HCT116 (cell line): ENCODE measurements around the gene ATP1A2. TPM values are rescaled to one million over a fixed set of nuclear protein-coding genes. Genes with fewer than 3 reads are reported as not detected.

ENCODE experiments used
- ATAC-seq: fragments of 200-7000 bp; cut with Tn5 transposase; 2 replicates; pipeline ENCODE4 v1.9.1; 2020; ENCODE audit warnings: mild to moderate bottlenecking, moderate library complexity
- BruUV-seq: library from RNA; stranded (reverse); fragments of 400-500 nt; replicated peaks from 2 replicates; lab custom pipeline; 2021; lab: Mats Ljungman, UMichigan
- CTCF ChIA-PET: fragments of 300-600 bp; sonication (Branson Sonifier 250); formaldehyde crosslinking; loops from one replicate; lab custom pipeline; 2021; ENCODE audit warnings: antibody characterized with exemption; lab: Charles Lee
- POLR2A ChIA-PET: fragments of 300-600, 350-600 bp; sonication (Branson Sonifier 250); formaldehyde crosslinking; loops from one replicate; lab custom pipeline; 2021; ENCODE audit warnings: antibody characterized with exemption; lab: Charles Lee
- RAD21 ChIA-PET, 2 experiments: fragments of 300-600 bp; sonication (Branson Sonifier 250); formaldehyde crosslinking; loops; one replicate each; lab custom pipeline; 2023; ENCODE audit warnings: low total read pairs in 2 of 2; ENCODE audit not compliant: uncharacterized antibody in 2 of 2, unreplicated experiment in 2 of 2, low non-redundant PET in 1 of 2; lab: Charles Lee
- DNase-seq: peaks from one replicate; pipeline ENCODE4 v3.0.0-alpha.2; 2010; ENCODE audit warnings: low read depth, low spot score
- H2AFZ ChIP-seq: fragments of 200-600 bp; shearing (Covaris generic), sonication (generic); 2 replicates; pipeline ENCODE4 v1.6.1; 2017; ENCODE audit warnings: low read depth, mixed run types, mixed read lengths, antibody characterized with exemption, low read length; ENCODE audit not compliant: poor library complexity, severe bottlenecking
- H3K27ac ChIP-seq: 2 replicates; pipeline ENCODE4 v1.5.1; 2012; ENCODE audit warnings: low read depth, low read length
- H3K27me3 ChIP-seq: fragments of 200-600 bp; sonication (generic); 2 replicates; pipeline ENCODE4 v1.6.1; 2016; ENCODE audit warnings: mixed run types, low read length, mixed read lengths; ENCODE audit not compliant: insufficient read depth
- H3K36me3 ChIP-seq, 2 experiments: fragments of 200-500 bp in 1 of 2; fragments of 200-600 bp in 1 of 2; sonication (Bioruptor generic) in 1 of 2; sonication (generic) in 1 of 2; 2 replicates each; pipeline versions ENCODE4 v1.5.1 to v1.6.1; 2014 to 2016; ENCODE audit warnings: low read length in 2 of 2, inconsistent platforms in 1 of 2, mixed read lengths in 1 of 2, mixed run types in 1 of 2; ENCODE audit not compliant: insufficient read depth in 2 of 2, control insufficient read depth in 1 of 2
- H3K4me1 ChIP-seq, 2 experiments: fragments of 200-600 bp in 1 of 2; sonication (generic) in 1 of 2; 2 replicates each; pipeline versions ENCODE4 v1.5.1 to v1.6.1; 2012 to 2017; ENCODE audit warnings: low read length in 2 of 2, inconsistent platforms in 1 of 2, mild to moderate bottlenecking in 1 of 2, mixed read lengths in 1 of 2, mixed run types in 1 of 2, moderate library complexity in 1 of 2; ENCODE audit not compliant: insufficient read depth in 2 of 2, control insufficient read depth in 1 of 2
- H3K4me2 ChIP-seq: fragments of 200-600 bp; sonication (generic); 2 replicates; pipeline ENCODE4 v1.6.1; 2017; ENCODE audit warnings: mixed run types, low read length, mixed read lengths
- H3K4me3 ChIP-seq, 2 experiments: fragments of 200-600 bp in 1 of 2; sonication (generic) in 1 of 2; replicated peaks in 1 of 2; 2 replicates each; pipeline ENCODE4 v1.5.1; 2011 to 2016; ENCODE audit warnings: low read length in 2 of 2, control low read depth in 1 of 2, low read depth in 1 of 2, mild to moderate bottlenecking in 1 of 2, mixed read lengths in 1 of 2, mixed run types in 1 of 2
- H3K79me2 ChIP-seq: fragments of 200-600 bp; sonication (generic); 2 replicates; pipeline ENCODE4 v1.6.1; 2017; ENCODE audit warnings: mild to moderate bottlenecking, mixed run types, low read length, moderate library complexity, mixed read lengths; ENCODE audit not compliant: insufficient read depth
- H3K9ac ChIP-seq: fragments of 200-600 bp; sonication (generic); 2 replicates; pipeline ENCODE4 v1.6.1; 2016; ENCODE audit warnings: low read length, mixed read lengths
- H3K9me2 ChIP-seq: fragments of 200-600 bp; sonication (generic), shearing (Covaris generic); 2 replicates; pipeline ENCODE4 v1.6.1; 2017; ENCODE audit warnings: mixed run types, mild to moderate bottlenecking, moderate library complexity; ENCODE audit not compliant: insufficient read depth
- H3K9me3 ChIP-seq, 2 experiments: fragments of 200-500 bp in 1 of 2; fragments of 200-600 bp in 1 of 2; sonication (Bioruptor generic) in 1 of 2; sonication (generic) in 1 of 2; 2 replicates each; pipeline ENCODE4 v1.6.1; 2014 to 2017; ENCODE audit warnings: low read length in 2 of 2, mixed read lengths in 2 of 2, inconsistent platforms in 1 of 2, low read depth in 1 of 2, mild to moderate bottlenecking in 1 of 2, mixed run types in 1 of 2, moderate library complexity in 1 of 2; ENCODE audit not compliant: control insufficient read depth in 1 of 2, insufficient read depth in 1 of 2
- H4K20me1 ChIP-seq: fragments of 200-600 bp; sonication (generic), shearing (Covaris generic); 2 replicates; pipeline ENCODE4 v1.6.1; 2017; ENCODE audit warnings: mixed run types, mild to moderate bottlenecking, moderate library complexity; ENCODE audit not compliant: insufficient read depth
- ATF3 ChIP-seq: IDR thresholded peaks from 2 replicates; pipeline ENCODE4 v1.6.1; 2012
- CBX3 ChIP-seq: IDR thresholded peaks from 2 replicates; pipeline ENCODE4 v1.6.1; 2012; ENCODE audit warnings: low read depth
- CEBPB ChIP-seq: IDR thresholded peaks from 2 replicates; pipeline ENCODE4 v1.6.1; 2012; ENCODE audit warnings: low read depth
- EGR1 ChIP-seq: IDR thresholded peaks from 2 replicates; pipeline ENCODE4 v1.6.1; 2012; ENCODE audit warnings: low read depth
- EZH2 ChIP-seq: fragments of 200-600 bp; sonication (generic); IDR thresholded peaks from 2 replicates; pipeline ENCODE4 v1.6.1; 2017; ENCODE audit warnings: antibody characterized with exemption, mixed run types
- EZH2phosphoT487 ChIP-seq: fragments of 200-600 bp; IDR thresholded peaks from 2 replicates; pipeline ENCODE4 v1.6.1; 2018; ENCODE audit warnings: antibody characterized with exemption, borderline replicate concordance
- FOSL1 ChIP-seq: IDR thresholded peaks from 2 replicates; pipeline ENCODE4 v1.6.1; 2012; ENCODE audit warnings: low read depth
- JUND ChIP-seq: IDR thresholded peaks from 2 replicates; pipeline ENCODE4 v1.6.1; 2012
- POLR2A ChIP-seq: IDR thresholded peaks from 2 replicates; pipeline ENCODE4 v1.7.0; 2011; ENCODE audit warnings: borderline replicate concordance; ENCODE audit not compliant: insufficient read depth, insufficient read length; ENCODE audit errors: extremely low read depth
- POLR2AphosphoS5 ChIP-seq: IDR thresholded peaks from 2 replicates; pipeline ENCODE4 v1.6.1; 2011; ENCODE audit warnings: mild to moderate bottlenecking, low read depth, low read length, moderate library complexity
- RAD21 ChIP-seq: IDR thresholded peaks from 2 replicates; pipeline ENCODE4 v1.6.1; 2012; ENCODE audit warnings: low read depth, mild to moderate bottlenecking
- REST ChIP-seq: IDR thresholded peaks from 2 replicates; pipeline ENCODE4 v1.6.1; 2012; ENCODE audit warnings: low read depth
- SRF ChIP-seq: IDR thresholded peaks from 2 replicates; pipeline ENCODE4 v1.6.1; 2012; ENCODE audit warnings: low read depth
- TCF7L2 ChIP-seq: IDR thresholded peaks from 2 replicates; pipeline ENCODE4 v1.7.0; 2011; ENCODE audit warnings: borderline replicate concordance, inconsistent platforms; ENCODE audit not compliant: insufficient read depth, insufficient read length; ENCODE audit errors: extremely low read depth
- ZBTB33 ChIP-seq: IDR thresholded peaks from 2 replicates; pipeline ENCODE4 v1.6.1; 2011; ENCODE audit warnings: mild to moderate bottlenecking, low read length, moderate library complexity; ENCODE audit not compliant: insufficient replicate concordance; ENCODE audit errors: extremely low read depth
- ZNF274 ChIP-seq: fragments of 200-500 bp; sonication (Bioruptor generic); IDR thresholded peaks from 2 replicates; pipeline ENCODE4 v1.6.1; 2014; ENCODE audit warnings: mild to moderate bottlenecking, low read depth, low read length, inconsistent platforms
- intact Hi-C: fragments of 100-400 bp; cut with micrococcal nuclease; formaldehyde crosslinking; loops from 2 replicates; pipeline ENCODE4 v1.10.0; 2022
- total RNA-seq: library from RNA; stranded (reverse); gene quantifications from one replicate; pipeline ENCODE4 v1.2.1, GENCODE V29; 2021; ENCODE audit not compliant: unreplicated experiment
- TF ChIP-seq, protein P1 (sequence below): IDR thresholded peaks from 2 replicates; pipeline ENCODE4 v1.6.1; 2012

Gene ATP1A2
- total RNA-seq, 1 experiment from 2014 or later: not detected

- intact Hi-C loops: no loop called here
- POLR2A ChIA-PET: no interaction called here
Observed at GRCh38 chr1:160133990-160134770, 18.6 kb downstream of the ATP1A2 start.

More at GRCh38 chr1:160133990-160134770, 18.6 kb downstream of the ATP1A2 start:
- Histone ChIP-seq H3K4me3 (no peak overlapping the region), H3K79me2 (no peaks in the 10 kb centered on the region), H3K9ac (no peak overlapping the region), H3K27me3 (no peaks in the 10 kb centered on the region), H3K27ac (no peak overlapping the region), H3K9me2 (no peaks in the 10 kb centered on the region), H3K36me3 (no peaks in the 10 kb centered on the region), H3K4me2 (no peak overlapping the region), H3K4me1 (no peaks in the 10 kb centered on the region), H3K9me3 (no peaks in the 10 kb centered on the region), H2AFZ (no peak overlapping the region), H4K20me1 (no peaks in the 10 kb centered on the region)
- ChIA-PET CTCF (no interaction called here), RAD21 (no interaction called here)
- DNase-seq (no peak), ATAC-seq (no peak)
- TF ChIP-seq CEBPB (no peak), REST (no peak), ZBTB33 (no peak), EZH2 (no peak), TCF7L2 (no peak), EGR1 (no peak), SRF (no peak), ZNF274 (no peak), JUND (no peak), RAD21 (no peak), EZH2phosphoT487 (no peak), ATF3 (no peak), POLR2A (no peak), POLR2AphosphoS5 (no peak), CBX3 (no peak), FOSL1 (no peak)
- TF ChIP-seq, protein P1, sequence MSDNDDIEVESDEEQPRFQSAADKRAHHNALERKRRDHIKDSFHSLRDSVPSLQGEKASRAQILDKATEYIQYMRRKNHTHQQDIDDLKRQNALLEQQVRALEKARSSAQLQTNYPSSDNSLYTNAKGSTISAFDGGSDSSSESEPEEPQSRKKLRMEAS: no peak
- BruUV-seq: no TSS peak
